NCI-H526 (cell line): Measurements from ENCODE around the gene HOXA9.

ENCODE experiments used
- DNase-seq, 2 experiments: peaks; one replicate each; lab custom pipeline; 2025; lab: John Stamatoyannopoulos, UW

The HOXA9 gene

DNA sequence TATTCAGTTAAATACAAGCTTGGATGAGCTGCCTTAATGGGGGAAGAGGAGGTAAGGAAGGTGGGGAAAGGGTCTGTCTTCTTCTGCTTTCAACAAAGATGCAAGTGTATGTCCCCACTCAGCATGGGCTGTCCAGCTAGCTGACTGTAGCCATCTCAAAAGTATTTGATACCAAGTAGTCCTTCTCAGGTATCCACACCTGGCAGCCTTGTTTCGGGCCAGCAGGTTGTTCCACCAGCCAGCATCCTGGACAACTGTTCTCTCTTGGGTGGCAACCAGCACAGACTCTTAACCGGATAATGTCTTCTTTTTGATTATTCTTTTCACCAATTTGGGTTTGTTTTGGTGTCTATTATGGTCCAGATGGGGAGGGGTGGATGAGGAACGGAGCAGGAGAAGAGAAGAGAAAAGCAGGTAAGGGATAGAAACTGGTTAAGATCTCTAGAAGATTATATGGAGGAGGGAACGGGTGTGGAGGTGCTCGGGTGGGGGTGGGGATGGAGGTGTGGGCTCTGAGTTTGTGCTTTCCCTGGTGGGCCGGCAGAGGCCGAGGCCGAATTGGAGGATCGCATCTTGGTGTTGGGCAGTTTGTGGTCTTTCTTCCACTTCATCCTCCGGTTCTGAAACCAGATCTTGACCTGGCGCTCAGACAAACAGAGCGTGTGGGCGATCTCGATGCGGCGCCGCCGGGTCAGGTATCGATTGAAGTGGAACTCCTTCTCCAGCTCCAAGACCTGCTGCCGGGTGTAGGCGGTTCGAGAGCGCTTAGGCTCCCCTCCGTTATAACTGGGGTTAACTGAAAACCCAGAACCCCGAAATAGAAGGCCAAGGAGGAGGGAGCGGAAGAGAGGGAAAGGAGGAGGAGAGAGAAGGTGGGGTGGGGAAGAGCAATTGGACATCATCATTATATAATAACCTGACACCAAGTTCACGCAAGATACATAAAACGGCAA is 36.3 kb downstream of the HOXA9 start:
- no peak for DNase-seq

- DNase-seq = no peak
Measured at GRCh38 chr7:27128034-27128433, 37.3 kb downstream of the HOXA9 start.

DNA sequence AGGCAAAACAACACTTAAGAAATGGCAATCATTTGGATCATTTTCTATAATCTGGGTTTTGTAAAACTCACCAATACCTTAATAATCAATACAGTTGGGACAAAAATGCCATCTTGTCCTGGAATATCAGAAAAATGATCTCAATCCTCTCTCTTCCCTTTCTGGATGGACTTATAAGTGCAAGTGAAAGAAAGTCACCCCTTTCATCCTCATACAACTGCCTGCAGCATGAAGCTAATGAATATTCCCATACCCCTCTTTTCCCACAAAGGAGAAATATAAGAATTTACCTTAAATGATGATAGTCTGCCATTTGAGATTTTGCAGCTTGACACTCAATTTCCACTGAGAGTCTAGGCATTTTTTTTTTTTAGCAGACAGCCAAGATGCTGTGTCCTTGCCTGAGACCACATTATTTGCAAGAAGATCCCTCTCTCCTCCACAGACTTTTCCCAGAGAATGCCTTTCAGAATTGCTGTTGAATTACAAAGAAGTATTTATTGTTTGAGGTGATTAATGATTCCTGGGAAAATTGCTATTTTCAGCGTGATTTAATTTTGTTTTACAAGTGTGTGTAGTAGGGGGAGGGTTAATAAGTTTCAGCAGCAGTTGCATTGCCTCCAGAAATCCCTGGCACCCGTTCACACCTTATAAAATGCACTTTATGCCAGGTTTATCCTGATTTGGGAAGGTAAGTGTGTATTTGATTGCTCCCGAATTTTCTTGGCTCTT is 38.6 kb downstream of the HOXA9 start:
- DNase-seq = no peak

- no peak for DNase-seq
Measured at GRCh38 chr7:27125986-27126394, 39.3 kb downstream of the HOXA9 start.

DNA sequence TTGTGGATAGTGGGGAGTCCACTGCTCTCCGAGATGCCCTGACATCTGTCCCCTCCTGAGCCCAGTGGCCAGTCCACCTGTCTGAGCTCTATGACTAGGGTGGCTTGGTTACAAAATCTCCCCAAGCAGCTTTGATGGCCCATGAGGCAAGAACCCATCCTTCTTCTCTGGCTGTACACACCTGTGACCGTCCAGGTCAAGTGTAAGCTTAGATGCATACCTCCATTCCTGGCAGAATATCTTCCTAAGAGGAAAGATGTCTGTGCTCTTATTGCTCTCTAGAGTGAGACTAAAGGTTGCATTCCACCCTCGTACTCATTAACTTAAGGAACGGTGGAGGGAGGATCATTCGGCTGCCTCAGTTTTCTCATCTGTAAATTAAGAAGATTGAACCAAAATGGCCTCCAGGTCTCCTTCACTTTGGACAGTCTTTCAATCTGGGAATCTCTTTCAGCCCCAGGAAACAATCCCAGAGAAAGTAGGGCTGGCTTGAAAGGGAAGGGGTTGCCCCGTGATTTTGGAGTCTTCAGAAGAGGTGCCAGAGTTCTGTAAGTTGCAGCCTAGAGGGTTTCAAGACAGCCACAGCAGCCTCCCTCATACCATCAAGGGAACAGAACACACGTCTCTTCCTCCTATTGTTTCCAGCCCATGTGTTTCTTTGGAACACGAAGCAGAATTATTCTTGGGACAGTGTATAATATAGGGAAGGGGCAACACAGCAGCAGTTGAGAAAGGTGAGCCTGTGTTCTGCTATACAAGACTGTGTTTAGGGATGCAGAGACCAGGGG is 40.2 kb downstream of the HOXA9 start:
- DNase-seq = no peak

GRCh38 chr7:27124096-27124901 is 41.0 kb downstream of the HOXA9 start:
- DNase-seq = no peak

DNA sequence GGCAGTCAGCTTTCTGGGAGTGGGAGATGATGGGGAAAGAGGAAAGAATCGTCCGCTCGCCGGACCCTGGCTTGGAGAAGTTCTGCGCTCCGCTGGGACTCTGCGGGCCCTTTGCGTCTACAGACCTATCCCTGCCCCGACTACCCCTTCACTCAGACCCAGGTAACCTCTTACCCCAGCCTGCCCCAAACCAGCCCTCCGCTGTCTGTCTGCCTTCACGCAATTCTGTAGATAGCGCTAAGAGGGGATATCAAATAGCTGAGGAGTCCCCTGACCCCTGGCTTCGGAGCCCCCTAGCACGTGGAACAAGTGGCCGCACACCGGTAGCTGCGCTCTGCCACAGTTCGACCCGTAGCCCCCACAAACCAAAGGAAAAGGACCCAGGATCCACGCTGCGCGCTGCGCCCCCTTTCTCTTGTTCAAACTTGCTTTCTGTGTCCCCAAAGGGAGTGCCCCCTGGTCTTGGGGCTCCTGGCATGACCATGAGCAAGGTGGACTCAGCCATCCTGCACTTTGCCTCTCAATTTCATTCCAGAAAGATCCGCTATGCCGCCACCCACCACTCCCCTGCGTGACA is 41.8 kb downstream of the HOXA9 start:
- DNase-seq = no peak

DNA sequence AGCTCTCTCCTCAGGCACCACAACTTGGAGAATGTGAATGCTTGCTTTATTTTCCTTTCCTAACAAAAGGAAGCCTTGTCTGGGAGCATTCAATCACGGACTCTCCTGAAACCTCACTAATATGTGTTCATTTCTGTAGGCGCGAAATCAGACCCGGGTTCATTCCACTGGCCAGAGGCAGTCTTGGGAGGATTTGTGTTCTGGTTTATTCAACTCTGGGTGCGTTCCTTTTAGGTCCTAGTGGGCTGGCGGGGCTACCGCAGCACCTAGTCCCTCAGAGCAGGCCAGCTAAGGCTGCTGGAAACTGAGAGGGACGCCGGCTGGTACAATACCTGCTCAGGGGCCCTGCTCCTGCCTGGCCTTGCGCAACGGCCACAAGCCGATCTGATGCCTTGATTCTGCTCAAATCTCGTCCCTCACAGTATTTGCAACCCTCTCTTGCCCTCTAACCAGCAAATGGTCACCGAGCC is 42.3 kb downstream of the HOXA9 start:
- DNase-seq = peak in 1 of 2 experiments; percentile 38

DNA sequence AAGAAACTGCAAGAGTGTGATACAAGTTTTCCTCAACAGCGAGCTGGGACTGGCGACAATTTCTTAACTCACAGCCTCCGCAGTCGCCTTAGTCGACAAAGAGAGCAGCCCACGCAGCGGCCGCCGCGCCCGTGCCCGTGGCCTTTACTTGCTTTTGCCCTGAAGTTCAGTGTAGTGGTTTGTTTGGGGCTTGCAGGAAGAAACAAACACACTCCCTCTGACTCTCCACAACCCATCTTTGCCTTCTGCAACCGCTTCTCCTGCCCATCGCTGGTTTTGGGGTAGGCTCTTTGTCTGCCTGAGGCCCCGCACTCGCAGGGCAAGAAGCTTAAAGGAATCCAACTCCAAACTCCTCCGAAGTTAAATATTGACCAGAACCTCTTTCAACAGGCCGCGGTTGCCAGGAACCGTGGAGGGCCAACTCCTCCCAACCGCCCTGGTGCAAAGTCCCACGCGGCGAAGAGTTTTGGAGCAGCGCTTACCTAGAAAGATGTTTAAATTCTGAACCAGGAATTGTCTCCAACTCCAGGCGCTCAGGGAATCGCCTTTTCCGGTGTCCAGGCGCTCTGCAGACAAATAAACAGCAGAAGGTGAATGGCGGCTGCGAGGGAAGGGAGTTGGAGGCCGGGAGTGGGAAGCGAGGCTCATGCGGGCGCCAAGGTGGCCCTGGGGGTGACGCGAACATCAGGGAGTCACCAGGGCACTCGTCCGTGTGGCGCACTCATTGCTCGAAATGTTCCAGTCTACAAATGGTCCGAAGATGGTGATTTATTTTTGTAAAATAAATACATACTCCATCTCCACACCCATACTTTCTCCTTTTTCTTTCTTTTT is 43.0 kb downstream of the HOXA9 start:
- no peak for DNase-seq

DNA sequence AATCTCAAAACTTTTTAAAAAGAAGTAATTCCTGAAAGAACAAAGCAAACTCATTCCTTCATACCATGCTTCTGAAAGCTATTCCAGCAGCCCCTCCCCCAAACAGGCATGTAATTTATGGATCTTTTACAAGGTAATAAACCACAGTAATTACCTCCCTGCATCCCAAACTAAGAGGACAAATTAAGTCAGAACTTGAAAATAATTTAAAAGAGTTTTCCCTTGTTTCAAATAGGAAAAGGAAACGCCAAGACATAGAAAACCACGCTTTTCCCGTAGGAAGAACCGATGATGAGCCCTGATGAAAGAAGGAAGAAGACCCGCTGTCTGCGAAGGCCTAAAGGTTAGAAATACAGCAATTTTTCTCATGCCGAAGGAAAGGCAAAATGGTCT is 43.7 kb downstream of the HOXA9 start:
- no peak for DNase-seq

DNA sequence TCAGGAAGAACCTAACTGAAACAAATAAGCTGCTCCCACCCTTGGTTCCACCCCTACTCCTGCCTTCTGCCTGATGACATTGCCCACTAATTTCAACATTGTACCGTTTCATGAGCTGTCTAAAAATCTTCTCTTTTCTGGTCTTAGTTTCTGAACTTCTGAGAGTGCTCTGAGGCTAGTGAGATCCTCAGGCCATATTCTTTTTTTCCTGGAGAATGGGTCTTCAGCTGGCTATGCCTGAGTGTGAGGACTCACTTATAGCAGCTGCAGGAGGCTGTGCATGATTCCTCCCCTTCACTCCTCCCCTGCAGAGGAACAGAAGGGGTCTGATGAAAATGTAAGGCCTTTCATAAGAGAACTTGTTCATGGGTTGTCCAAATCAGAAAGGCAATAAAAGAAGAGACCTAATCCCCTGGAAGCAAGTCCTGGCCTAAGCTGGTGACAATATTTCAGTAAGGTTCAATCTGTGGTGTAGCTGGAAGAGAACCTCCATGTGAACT is 45.9 kb downstream of the HOXA9 start:
- no peak for DNase-seq

DNA sequence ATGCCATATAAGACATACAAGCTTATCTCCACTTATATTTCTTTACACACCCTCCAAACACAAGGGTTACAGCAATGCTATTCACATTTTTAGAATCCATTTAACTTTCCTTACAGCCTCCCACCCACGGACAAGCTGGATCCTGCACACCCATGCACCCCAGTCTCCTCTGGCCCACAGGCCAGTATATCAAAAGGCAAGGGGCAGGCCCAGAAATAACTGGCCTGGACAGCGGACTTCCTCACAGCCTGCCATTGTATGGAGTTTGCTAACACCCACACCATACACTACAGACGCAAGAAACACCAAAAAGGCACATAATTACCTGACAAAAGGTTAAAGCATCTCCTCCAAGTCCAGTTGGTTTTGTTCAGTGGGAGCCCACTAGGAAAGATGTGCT is 46.8 kb downstream of the HOXA9 start:
- DNase-seq = no peak

DNA sequence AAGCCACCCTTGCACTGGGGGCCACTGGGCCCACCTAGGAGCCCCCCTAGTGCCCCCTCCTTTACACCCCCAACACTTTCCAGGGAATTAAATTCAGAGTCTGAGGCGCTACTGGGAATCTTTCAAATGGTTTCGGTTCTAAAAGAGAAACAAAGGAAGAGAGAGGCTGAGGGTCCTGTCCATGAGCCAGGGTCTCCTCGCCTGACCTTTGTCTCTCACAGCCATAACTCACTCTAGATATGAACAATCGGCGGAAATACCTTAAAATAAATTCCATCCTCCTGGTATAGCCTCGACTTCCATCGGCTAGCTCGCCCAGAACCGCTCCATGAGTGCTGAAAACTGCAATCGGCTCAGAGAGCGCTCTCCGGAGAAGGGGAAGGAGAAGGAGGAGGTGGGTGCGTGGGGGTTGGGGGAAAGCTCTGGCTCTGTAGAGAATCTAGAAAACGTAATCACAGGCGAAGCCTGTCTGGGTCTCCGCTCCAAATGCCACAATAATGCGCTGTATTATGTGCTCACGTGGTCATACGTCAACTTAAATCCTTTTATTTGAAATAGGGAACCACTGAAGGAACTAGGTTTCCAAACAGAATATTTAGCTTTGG is 47.3 kb downstream of the HOXA9 start:
- DNase-seq = no peak

GRCh38 chr7:27116962-27117886 is 48.1 kb downstream of the HOXA9 start:
- no peak for DNase-seq

- DNase-seq = peak in 1 of 2 experiments; percentile 45
Measured at GRCh38 chr7:27116031-27116961, 49.0 kb downstream of the HOXA9 start.

GRCh38 chr7:27115221-27116026 is 49.9 kb downstream of the HOXA9 start:
- peak in 1 of 2 experiments; percentile 67 for DNase-seq
